ENCODE data around the gene C4orf50. TPM values are rescaled to one million over a fixed set of nuclear protein-coding genes. Genes with fewer than 3 reads are reported as not detected.

Gene C4orf50
- total and polyA plus RNA-seq, 12 donors = 0.08 to 1.4 (median 0.56) TPM; not detected in 4

DNA sequence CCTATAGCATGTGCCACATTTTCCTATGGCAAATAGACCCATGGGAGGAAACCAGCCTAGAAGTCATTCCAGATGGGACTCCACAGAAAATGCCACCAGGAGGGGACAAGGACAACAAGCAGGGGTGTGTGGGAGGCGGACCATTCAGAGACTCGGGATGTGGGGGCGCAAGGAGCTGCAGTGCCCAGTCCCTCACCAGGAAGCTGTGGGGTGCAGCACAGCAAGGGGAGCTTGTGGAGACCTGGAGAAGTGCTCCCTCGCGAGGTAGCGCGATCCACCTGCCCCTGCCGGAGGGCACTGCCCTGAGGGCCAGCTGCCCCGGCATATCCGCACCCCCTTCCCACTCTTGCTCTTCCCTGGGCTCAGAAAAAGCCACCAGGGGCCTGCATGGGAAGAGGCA is 45.5 kb upstream of the C4orf50 start:
- Histone ChIP-seq H3K27ac (no peak overlapping the region), H3K4me3 (no peak overlapping the region), H3K9me3 (replicated peaks in 1 of 3) (peaks cover 0 to 3% (median 0%) of the 10 kb centered on the region in 3 donors), H3K36me3 (replicated peaks in 1 of 2) (no peaks in the 10 kb centered on the region), H3K4me1 (replicated peaks in 1 of 2) (no peaks in the 10 kb centered on the region), H3K27me3 (no peaks in the 10 kb centered on the region)
- DNase-seq = no peak
- TF ChIP-seq, protein P1, sequence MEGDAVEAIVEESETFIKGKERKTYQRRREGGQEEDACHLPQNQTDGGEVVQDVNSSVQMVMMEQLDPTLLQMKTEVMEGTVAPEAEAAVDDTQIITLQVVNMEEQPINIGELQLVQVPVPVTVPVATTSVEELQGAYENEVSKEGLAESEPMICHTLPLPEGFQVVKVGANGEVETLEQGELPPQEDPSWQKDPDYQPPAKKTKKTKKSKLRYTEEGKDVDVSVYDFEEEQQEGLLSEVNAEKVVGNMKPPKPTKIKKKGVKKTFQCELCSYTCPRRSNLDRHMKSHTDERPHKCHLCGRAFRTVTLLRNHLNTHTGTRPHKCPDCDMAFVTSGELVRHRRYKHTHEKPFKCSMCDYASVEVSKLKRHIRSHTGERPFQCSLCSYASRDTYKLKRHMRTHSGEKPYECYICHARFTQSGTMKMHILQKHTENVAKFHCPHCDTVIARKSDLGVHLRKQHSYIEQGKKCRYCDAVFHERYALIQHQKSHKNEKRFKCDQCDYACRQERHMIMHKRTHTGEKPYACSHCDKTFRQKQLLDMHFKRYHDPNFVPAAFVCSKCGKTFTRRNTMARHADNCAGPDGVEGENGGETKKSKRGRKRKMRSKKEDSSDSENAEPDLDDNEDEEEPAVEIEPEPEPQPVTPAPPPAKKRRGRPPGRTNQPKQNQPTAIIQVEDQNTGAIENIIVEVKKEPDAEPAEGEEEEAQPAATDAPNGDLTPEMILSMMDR (IDR thresholded peaks at IDR 0.05) = no peak
- no peak for TF ChIP-seq POLR2A (IDR thresholded peaks at IDR 0.05)
- intact Hi-C loops (cut with DNase I) = no loop called here
- 88 to 94% (median 92%) methylated on average over 10 of the region's 10 CpGs for WGBS, 4 donors

DNA sequence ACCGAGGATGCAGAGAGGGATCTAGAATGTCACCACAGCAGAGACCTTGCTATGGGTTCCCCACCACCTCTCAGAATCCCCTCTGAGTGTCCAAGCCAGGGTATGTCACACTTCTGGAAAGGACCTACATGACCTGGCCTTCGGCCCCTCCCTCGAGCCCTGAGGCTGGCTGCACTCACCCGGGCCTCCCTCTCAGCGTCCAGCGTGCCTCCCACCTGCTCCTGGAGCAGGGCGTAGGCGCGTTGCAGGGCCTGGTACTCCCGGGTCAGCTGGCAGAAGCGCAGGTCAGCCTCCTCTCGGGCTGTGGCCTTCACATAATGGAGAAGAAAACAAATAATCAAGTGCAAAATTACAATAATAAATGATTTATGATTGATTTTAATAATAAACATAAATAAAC is 43.9 kb upstream of the C4orf50 start:
- H3K9me3 ChIP-seq (replicated peaks in 1 of 3) = peaks cover 0 to 13% (median 0%) of the 10 kb centered on the region in 3 donors
- WGBS, 4 donors = 76 to 87% (median 83%) methylated on average over 9 to 12 of the region's 12 CpGs
- H3K27me3 ChIP-seq = no peaks in the 10 kb centered on the region
- no peak overlapping the region for H3K27ac ChIP-seq
- DNase-seq = no peak
- no peaks in the 10 kb centered on the region for H3K4me1 ChIP-seq (replicated peaks in 1 of 2)
- intact Hi-C loops (cut with DNase I) = no loop called here
- H3K4me3 ChIP-seq = no peak overlapping the region
- H3K36me3 ChIP-seq (replicated peaks in 1 of 2) = no peaks in the 10 kb centered on the region
- TF ChIP-seq, protein P1 (IDR thresholded peaks at IDR 0.05) = no peak
- TF ChIP-seq POLR2A (IDR thresholded peaks at IDR 0.05) = no peak

DNA sequence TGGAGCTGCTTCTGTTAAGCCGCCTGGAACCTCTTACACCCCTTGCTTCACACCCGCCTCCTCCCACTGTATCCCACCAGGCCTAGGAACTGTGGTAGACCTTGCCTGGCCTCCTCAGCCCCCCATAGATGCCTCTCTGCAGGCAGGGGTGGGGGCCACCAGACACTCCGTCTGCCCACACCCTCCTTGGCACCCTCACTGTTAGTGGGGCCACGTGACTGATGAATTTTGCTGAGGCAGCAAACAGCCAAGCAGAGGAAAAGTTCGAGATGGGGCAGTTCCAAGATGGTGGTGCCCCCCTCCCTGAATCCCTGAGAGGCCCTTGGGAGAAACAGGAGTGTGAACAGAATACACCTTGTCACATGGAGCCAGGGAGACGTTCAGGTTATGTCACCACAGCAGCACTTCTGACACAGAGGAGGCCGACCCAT is 41.2 kb upstream of the C4orf50 start:
- no peaks in the 10 kb centered on the region for H3K27me3 ChIP-seq
- H3K9me3 ChIP-seq (replicated peaks in 1 of 3) = peaks cover 0 to 13% (median 0%) of the 10 kb centered on the region in 3 donors
- intact Hi-C loops (cut with DNase I) = no loop called here
- no peaks in the 10 kb centered on the region for H3K36me3 ChIP-seq (replicated peaks in 1 of 2)
- no peak overlapping the region for H3K27ac ChIP-seq
- no peak overlapping the region for H3K4me3 ChIP-seq
- H3K4me1 ChIP-seq (replicated peaks in 1 of 2) = no peaks in the 10 kb centered on the region
- no peak for DNase-seq
- WGBS, 4 donors = 90 to 93% (median 91%) methylated on average over 5 to 7 of the region's 7 CpGs
- no peak for TF ChIP-seq POLR2A (IDR thresholded peaks at IDR 0.05)
- TF ChIP-seq, protein P1 (IDR thresholded peaks at IDR 0.05) = no peak

DNA sequence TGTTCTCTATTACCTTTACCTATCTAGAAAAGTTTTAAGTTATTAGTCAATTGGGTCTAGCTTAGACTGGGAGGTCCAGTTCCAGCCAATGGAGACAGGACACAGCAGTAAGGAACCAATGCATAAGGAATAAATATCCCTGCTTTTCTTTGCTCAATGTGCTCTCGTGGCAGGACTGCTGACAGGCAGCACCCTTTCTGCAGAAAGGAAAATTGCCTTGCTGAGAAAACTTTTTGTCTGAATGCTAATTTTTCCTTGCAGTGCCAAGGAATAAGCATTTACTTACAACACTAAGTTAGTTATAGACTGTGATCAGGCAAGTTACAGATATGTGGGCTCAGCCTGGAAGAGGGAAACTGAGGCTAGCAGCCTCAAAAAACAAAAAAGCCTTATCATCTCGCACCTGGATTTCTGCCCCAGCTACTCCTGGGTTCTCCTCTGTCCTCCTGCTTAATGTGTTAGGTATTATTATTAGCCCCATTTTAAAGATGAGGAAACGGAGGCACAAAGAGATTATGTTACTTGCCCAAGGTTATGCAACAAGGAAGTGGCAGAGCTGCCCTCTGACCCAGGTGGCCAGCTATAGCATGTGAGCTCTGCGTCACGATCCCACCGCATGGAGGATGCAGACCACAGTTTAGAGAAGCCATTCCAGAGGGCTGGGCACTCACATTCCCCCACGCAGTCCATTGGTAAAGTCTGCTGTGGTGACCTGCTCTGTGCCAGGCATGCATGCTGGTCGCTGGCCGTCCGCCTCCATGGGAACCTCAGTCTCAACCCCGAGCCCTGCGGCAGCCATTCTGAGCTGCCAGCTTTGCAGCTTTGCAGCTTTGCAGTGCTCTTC is 40.5 kb upstream of the C4orf50 start:
- DNase-seq = no peak
- WGBS, 4 donors = 88 to 95% (median 93%) methylated on average over 7 to 12 of the region's 12 CpGs
- Histone ChIP-seq H3K27ac (no peak overlapping the region), H3K4me1 (replicated peaks in 1 of 2) (no peaks in the 10 kb centered on the region), H3K9me3 (replicated peaks in 1 of 3) (peaks cover 0 to 13% (median 0%) of the 10 kb centered on the region in 3 donors), H3K4me3 (no peak overlapping the region), H3K27me3 (no peaks in the 10 kb centered on the region), H3K36me3 (replicated peaks in 1 of 2) (no peaks in the 10 kb centered on the region)
- intact Hi-C loops (cut with DNase I) = no loop called here
- TF ChIP-seq POLR2A (IDR thresholded peaks at IDR 0.05) = no peak
- TF ChIP-seq, protein P1 (IDR thresholded peaks at IDR 0.05) = no peak
